ENCODE results near the gene PIP5K1B. TPM values are rescaled to one million over a fixed set of nuclear protein-coding genes. Genes with fewer than 3 reads are reported as not detected.

The PIP5K1B gene
- total RNA-seq, 2 donors from 2014 or later: 18.4 to 44.8 TPM

GRCh38 chr9:68819065-68819464, 114.0 kb downstream of the PIP5K1B start:
- no peaks in the 10 kb centered on the region for H3K9me3 ChIP-seq
- H3K36me3 ChIP-seq: no peaks in the 10 kb centered on the region

GRCh38 chr9:68821911-68822310, 116.9 kb downstream of the PIP5K1B start:
- no peaks in the 10 kb centered on the region for H3K27me3 ChIP-seq
- H3K4me3 ChIP-seq: no peak overlapping the region
- DNase-seq (ENCODE audit: low spot score): no peak
- H3K27ac ChIP-seq: no peak overlapping the region
- H3K36me3 ChIP-seq: no peaks in the 10 kb centered on the region
- H3K4me1 ChIP-seq: peaks cover 0 to 15% of the 10 kb centered on the region in 2 donors
- H3K9me3 ChIP-seq: no peaks in the 10 kb centered on the region
- TF ChIP-seq CTCF (IDR thresholded peaks at IDR 0.05): no peak

More at GRCh38 chr9:68819065-68819464, 114.0 kb downstream of the PIP5K1B start:
- TF ChIP-seq CTCF (IDR thresholded peaks at IDR 0.05): no peak
- H3K27ac ChIP-seq: no peak overlapping the region
- no peak for DNase-seq (ENCODE audit: low spot score)
- H3K4me1 ChIP-seq: peaks cover 0 to 4% of the 10 kb centered on the region in 2 donors
- no peaks in the 10 kb centered on the region for H3K27me3 ChIP-seq
- H3K4me3 ChIP-seq: no peak overlapping the region

DNA sequence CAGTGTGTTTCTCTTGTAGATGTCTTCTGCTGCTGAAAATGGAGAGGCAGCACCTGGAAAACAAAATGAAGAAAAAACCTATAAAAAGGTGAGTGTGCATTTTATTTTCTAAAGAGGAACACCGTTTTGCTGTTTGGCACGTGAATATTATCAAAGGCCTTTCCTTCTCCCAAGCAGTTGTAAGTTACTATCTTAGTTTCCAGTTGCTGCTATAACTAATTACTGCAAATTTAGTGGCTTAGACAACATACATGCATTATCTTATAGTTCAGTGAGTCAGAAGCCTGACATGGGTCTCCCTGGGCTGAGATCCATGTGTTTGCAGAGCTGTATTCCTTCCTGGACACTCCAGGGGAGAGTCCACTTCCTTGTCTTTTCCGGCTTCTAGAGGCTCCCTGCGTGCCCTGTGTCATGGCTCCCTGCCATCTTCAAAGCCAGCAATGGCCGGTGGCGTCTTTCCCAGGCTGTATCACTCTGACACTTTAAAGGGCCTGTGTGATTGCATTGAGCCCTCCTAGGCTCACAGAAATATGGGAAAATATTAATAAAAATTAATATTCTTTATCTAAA, 117.6 kb downstream of the PIP5K1B start:
- no peaks in the 10 kb centered on the region for H3K36me3 ChIP-seq
- DNase-seq (ENCODE audit: low spot score): no peak
- H3K4me1 ChIP-seq: peaks cover 0 to 15% of the 10 kb centered on the region in 2 donors
- no peak overlapping the region for H3K4me3 ChIP-seq
- H3K9me3 ChIP-seq: no peaks in the 10 kb centered on the region
- no peak for TF ChIP-seq CTCF (IDR thresholded peaks at IDR 0.05)
- H3K27me3 ChIP-seq: no peaks in the 10 kb centered on the region
- peak overlapping the region; percentile 53 to 58 for H3K27ac ChIP-seq

GRCh38 chr9:68825762-68826472, 120.9 kb downstream of the PIP5K1B start:
- H3K4me1 ChIP-seq: peaks cover 0 to 15% of the 10 kb centered on the region in 2 donors
- H3K4me3 ChIP-seq: no peak overlapping the region
- DNase-seq (ENCODE audit: low spot score): no peak
- no peaks in the 10 kb centered on the region for H3K9me3 ChIP-seq
- peak overlapping the region; percentile 65 to 69 for H3K27ac ChIP-seq
- H3K27me3 ChIP-seq: no peaks in the 10 kb centered on the region
- H3K36me3 ChIP-seq: no peaks in the 10 kb centered on the region
- no peak for TF ChIP-seq CTCF (IDR thresholded peaks at IDR 0.05)

DNA sequence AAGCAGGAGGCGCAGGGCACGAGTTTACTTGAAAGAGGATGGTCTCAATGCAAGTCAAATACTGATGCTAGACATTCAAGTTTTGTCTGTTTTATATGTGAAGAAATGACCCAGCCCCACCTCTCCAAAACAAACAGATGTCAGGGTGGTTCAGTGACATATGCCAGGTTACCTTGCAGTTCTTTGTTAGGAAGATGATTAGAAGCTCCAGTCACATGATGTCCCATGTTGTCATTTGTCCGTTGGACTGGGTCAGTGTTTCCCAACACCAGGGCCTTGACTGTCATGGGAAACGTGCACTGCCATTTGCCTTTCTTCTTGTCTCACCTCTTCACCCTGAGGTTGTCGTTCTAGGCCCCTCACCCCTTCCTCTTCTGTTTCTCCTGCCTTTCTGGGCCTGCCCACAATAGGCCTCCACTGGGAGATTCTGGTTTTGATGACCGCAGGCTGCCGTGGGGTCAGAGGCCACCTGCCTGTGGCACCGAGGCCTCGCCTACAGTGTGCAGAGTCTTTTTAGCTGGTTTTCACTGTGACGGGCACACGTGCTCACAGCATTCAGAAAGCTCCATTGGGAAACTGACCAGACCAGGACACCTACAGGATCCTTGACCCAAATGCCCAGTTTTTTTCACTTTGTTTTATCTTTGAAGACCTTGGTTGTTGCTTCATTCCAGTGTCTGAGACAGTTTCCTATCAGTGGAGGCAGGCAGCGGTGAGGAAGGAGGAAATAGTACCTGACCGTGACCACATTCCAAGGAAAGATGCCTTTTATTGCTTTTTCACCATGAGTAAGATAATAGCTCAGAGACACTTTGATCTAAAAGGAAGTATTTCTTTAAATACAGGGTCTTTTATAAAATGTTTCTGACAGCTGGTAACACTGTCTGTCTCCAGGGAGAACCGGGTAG, 123.1 kb downstream of the PIP5K1B start:
- DNase-seq (ENCODE audit: low spot score): no peak
- no peaks in the 10 kb centered on the region for H3K27me3 ChIP-seq
- peak overlapping the region; percentile 51 to 65 for H3K27ac ChIP-seq
- no peaks in the 10 kb centered on the region for H3K36me3 ChIP-seq
- H3K4me3 ChIP-seq: no peak overlapping the region
- H3K4me1 ChIP-seq: peaks cover 0 to 25% of the 10 kb centered on the region in 2 donors
- no peak for TF ChIP-seq CTCF (IDR thresholded peaks at IDR 0.05)
- H3K9me3 ChIP-seq: no peaks in the 10 kb centered on the region
